SU-DHL-6 (cell line): ENCODE measurements around the gene OSBP2.

Experiments used
- H2AFZ ChIP-seq: fragments of 200-600 bp; sonication (generic); 2 replicates; pipeline ENCODE4 v1.6.1; 2014; ENCODE audit warnings: low read depth, mild to moderate bottlenecking, moderate library complexity, mixed read lengths, antibody characterized with exemption, low read length; ENCODE audit not compliant: severe bottlenecking
- H3F3A ChIP-seq: fragments of 200-600 bp; shearing (Covaris generic); 2 replicates; pipeline ENCODE4 v1.6.0; 2016; ENCODE audit warnings: antibody characterized with exemption, mild to moderate bottlenecking; ENCODE audit not compliant: insufficient read depth
- H3K27ac ChIP-seq: fragments of 200-600 bp; sonication (generic); 2 replicates; pipeline ENCODE4 v1.5.1; 2016; ENCODE audit warnings: low read depth, mild to moderate bottlenecking, low read length, moderate library complexity, mixed read lengths
- H3K27me3 ChIP-seq: fragments of 200-600 bp; sonication (generic), shearing (Covaris generic); 2 replicates; pipeline ENCODE4 v1.6.0; 2014; ENCODE audit warnings: mild to moderate bottlenecking, low read length
- H3K36me3 ChIP-seq: fragments of 200-600 bp; sonication (generic); 2 replicates; pipeline ENCODE4 v1.6.1; 2014; ENCODE audit warnings: mild to moderate bottlenecking, low read length, mixed read lengths
- H3K4me2 ChIP-seq: fragments of 300-600, 200-600 bp; shearing (Covaris generic), sonication (generic); 2 replicates; pipeline ENCODE4 v1.6.0; 2014; ENCODE audit warnings: low read length, low read depth, mild to moderate bottlenecking; ENCODE audit not compliant: poor library complexity, severe bottlenecking
- H3K4me3 ChIP-seq: fragments of 200-600 bp; sonication (generic); 2 replicates; pipeline ENCODE4 v1.5.1; 2014; ENCODE audit warnings: antibody characterized with exemption, low read length, mild to moderate bottlenecking, mixed read lengths; ENCODE audit not compliant: insufficient read depth, poor library complexity, severe bottlenecking
- H3K79me2 ChIP-seq: fragments of 200-600 bp; sonication (generic); 2 replicates; pipeline ENCODE4 v1.6.1; 2014; ENCODE audit warnings: mild to moderate bottlenecking, low read length, moderate library complexity; ENCODE audit not compliant: insufficient read depth
- H3K9ac ChIP-seq: fragments of 200-600 bp; sonication (generic); 2 replicates; pipeline ENCODE4 v1.7.0; 2014; ENCODE audit warnings: mild to moderate bottlenecking, low read length
- H3K9me2 ChIP-seq: fragments of 200-600 bp; sonication (generic); replicated peaks from 2 replicates; pipeline ENCODE4 v1.6.1; 2014; ENCODE audit warnings: low read length; ENCODE audit not compliant: insufficient read depth
- H3K9me3 ChIP-seq: fragments of 200-600 bp; sonication (generic); 2 replicates; pipeline ENCODE4 v1.6.1; 2014; ENCODE audit warnings: low read length, mixed read lengths; ENCODE audit not compliant: insufficient read depth
- H4K20me1 ChIP-seq: fragments of 200-600 bp; sonication (generic); 2 replicates; pipeline ENCODE4 v1.6.1; 2014; ENCODE audit warnings: low read depth, mild to moderate bottlenecking, antibody characterized with exemption, low read length, moderate library complexity, mixed read lengths
- EZH2phosphoT487 ChIP-seq: fragments of 200-600 bp; sonication (generic), shearing (Covaris generic); conservative IDR thresholded peaks from 2 replicates; pipeline ENCODE4 v1.6.1; 2018; ENCODE audit warnings: mild to moderate bottlenecking, antibody characterized with exemption, low read length, moderate library complexity, mixed read lengths
- TF ChIP-seq, protein P1 (sequence below): fragments of 200-600 bp; sonication (generic); IDR thresholded peaks from one replicate; pipeline ENCODE4 v1.5.1; 2017; ENCODE audit warnings: antibody characterized with exemption, mild to moderate bottlenecking, low read length, moderate library complexity; ENCODE audit not compliant: insufficient read depth, poor library complexity, severe bottlenecking

The OSBP2 gene

DNA sequence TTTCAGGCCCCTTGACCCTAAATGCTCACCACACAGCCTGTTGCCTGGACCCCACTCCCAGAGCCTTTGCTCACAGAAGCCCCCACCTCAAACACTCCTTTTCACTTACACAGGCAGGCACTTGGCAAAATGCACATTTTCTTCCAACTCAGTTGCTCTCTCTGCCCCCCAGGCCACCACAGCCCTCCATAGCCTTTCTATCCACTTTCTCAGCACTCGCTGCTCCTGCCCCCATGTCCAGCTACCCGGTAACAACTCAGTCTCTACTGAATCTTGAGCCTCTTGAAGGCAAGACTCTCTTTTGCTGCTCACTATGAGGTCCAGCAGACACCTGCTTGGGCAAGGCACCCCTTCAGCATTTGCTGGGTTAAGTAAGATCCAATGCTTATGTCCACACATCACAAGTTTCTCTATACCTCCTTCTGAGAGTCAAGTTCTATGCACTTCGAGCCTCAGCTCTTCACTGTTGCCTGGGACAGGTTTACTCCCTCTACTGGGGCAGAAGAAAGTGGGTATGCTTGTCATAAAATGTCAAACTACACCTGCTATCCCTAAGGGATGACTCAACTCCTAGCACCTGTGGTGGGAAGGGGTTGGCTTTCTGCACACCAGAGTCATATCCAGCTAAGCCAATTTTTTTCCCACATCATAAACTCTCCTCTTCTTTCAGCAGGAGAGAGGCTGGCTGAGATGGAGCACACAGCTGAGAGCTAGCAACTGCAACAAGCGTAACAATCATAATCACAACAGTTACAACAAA is 237.0 kb downstream of the OSBP2 start:
- no peaks in the 10 kb centered on the region for H3F3A ChIP-seq
- no peak overlapping the region for H3K9ac ChIP-seq
- H3K4me3 ChIP-seq: no peak overlapping the region
- H3K27me3 ChIP-seq: no peaks in the 10 kb centered on the region
- no peak overlapping the region for H3K4me2 ChIP-seq
- H3K79me2 ChIP-seq: no peaks in the 10 kb centered on the region
- H3K9me2 ChIP-seq: no peaks in the 10 kb centered on the region
- TF ChIP-seq, protein P1, sequence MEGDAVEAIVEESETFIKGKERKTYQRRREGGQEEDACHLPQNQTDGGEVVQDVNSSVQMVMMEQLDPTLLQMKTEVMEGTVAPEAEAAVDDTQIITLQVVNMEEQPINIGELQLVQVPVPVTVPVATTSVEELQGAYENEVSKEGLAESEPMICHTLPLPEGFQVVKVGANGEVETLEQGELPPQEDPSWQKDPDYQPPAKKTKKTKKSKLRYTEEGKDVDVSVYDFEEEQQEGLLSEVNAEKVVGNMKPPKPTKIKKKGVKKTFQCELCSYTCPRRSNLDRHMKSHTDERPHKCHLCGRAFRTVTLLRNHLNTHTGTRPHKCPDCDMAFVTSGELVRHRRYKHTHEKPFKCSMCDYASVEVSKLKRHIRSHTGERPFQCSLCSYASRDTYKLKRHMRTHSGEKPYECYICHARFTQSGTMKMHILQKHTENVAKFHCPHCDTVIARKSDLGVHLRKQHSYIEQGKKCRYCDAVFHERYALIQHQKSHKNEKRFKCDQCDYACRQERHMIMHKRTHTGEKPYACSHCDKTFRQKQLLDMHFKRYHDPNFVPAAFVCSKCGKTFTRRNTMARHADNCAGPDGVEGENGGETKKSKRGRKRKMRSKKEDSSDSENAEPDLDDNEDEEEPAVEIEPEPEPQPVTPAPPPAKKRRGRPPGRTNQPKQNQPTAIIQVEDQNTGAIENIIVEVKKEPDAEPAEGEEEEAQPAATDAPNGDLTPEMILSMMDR: no peak
- no peak for TF ChIP-seq EZH2phosphoT487
- no peaks in the 10 kb centered on the region for H4K20me1 ChIP-seq
- no peak overlapping the region for H3K27ac ChIP-seq
- peaks cover 12% of the 10 kb centered on the region; the same call in 1 of the 2 replicates for H3K36me3 ChIP-seq
- H3K9me3 ChIP-seq: no peaks in the 10 kb centered on the region
- no peak overlapping the region for H2AFZ ChIP-seq

DNA sequence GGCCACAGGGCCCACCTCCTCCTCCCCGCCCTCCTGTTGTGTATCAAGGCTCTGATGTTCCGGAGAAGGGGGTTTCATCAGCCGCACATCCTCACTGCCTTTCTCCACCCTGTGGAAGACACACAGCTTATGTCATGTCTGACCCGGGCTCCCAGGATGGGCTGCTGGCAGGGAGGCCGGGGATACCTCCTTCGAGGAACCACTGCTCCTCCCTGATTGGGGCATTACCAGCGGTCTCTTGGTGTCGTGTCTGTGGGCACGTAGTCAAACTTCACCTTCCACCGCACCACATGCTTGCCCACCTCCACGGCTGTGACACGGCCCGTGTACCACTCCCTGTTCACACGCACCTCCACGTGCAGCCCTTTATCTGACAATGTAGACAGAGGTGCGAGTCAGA is 238.0 kb downstream of the OSBP2 start:
- Histone ChIP-seq H3K27me3 (no peaks in the 10 kb centered on the region), H2AFZ (no peak overlapping the region), H3K27ac (no peak overlapping the region), H3K4me2 (no peak overlapping the region), H3K4me3 (no peak overlapping the region), H4K20me1 (no peaks in the 10 kb centered on the region), H3K36me3 (peaks cover 14% of the 10 kb centered on the region; the same call in 1 of the 2 replicates), H3K79me2 (no peaks in the 10 kb centered on the region), H3K9me2 (no peaks in the 10 kb centered on the region), H3K9me3 (no peaks in the 10 kb centered on the region), H3K9ac (no peak overlapping the region), H3F3A (no peaks in the 10 kb centered on the region)
- TF ChIP-seq, protein P1: no peak
- no peak for TF ChIP-seq EZH2phosphoT487

DNA sequence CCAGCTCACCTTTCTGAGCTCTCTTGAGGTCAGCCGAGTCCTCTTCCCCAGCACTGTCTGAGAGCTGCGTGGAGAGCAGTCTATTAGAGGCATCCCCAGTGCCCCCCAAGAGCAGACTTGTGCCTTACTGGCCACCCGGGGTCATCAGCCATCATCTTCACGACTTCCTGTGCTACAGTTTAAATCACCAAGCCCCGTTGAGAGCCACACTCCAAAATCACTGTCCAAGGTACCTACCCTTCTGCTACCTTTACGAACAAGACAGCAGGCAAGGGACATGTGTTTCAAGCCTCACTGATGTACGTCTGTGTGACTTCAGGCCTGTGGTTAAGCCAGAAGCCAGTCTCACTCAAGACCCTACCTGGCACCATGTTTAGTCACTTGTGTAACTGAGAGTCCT is 238.8 kb downstream of the OSBP2 start:
- Histone ChIP-seq H3K9ac (no peak overlapping the region), H3F3A (no peaks in the 10 kb centered on the region), H3K9me2 (no peaks in the 10 kb centered on the region), H3K36me3 (peaks cover 16% of the 10 kb centered on the region; the same call in 1 of the 2 replicates), H4K20me1 (no peaks in the 10 kb centered on the region), H3K27ac (no peak overlapping the region), H3K4me2 (no peak overlapping the region), H3K9me3 (no peaks in the 10 kb centered on the region), H3K4me3 (no peak overlapping the region), H2AFZ (no peak overlapping the region), H3K79me2 (no peaks in the 10 kb centered on the region), H3K27me3 (no peaks in the 10 kb centered on the region)
- TF ChIP-seq, protein P1: no peak
- no peak for TF ChIP-seq EZH2phosphoT487
